HUDEP-2 (cell line): Measurements from ENCODE around the gene OR4P4.

ENCODE experiments used
- DNase-seq, 76 experiments: peaks; one replicate each; lab custom pipeline; 2025; ENCODE audit not compliant: unreplicated experiment in 76 of 76; lab: John Stamatoyannopoulos, UW

Gene OR4P4

DNA sequence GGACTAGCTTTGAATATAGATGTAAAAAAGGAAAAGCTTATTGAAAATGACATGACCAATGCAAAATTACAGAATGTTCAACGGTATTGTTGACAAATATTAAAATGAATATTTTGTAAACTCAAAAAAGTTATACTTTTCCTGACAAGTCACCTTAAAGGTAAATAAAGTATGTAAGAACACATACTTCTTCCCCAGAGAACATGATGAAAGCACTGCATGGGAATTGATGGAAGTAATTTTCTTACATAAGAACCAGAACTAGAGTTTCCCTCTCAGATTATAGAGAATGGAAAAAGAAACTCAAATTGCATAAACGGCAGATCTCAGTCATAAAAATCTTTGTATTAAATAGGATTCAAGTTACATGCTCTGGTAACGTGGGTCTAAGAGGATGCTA is at the start of gene OR4P4:
Gene OR4P4, plus strand, starts transcription at position 301 of the 400 bp plus-strand sequence.
- no peak for DNase-seq

DNA sequence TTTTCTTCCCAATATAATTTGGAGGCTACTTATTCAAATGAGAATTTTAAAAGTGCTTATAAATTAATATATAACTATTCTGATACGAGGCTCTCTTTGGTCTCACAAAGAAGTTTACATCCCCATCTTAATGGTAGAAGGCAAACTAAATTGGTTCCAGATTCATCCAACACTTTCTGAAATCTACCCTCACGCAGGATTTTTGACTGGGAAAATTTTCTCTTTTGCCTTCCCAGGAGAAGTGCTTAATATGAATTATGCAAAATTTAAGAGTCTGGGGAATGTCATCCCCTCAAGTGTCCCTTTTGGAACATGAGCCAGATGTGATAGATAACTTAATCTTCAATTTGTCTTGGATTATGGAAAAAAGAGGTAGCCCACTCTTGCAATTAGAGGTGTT is 27.4 kb upstream of the OR4P4 start, which contains the start of gene OR4C11:
Gene OR4C11, minus strand, starts transcription at position 101 of the 400 bp plus-strand sequence. CDS start 3,272 bp downstream, outside the sequence.
- DNase-seq, result no peak

GRCh38 chr11:55624531-55624930 is 10.4 kb upstream of the OR4P4 start:
- no peak for DNase-seq

DNA sequence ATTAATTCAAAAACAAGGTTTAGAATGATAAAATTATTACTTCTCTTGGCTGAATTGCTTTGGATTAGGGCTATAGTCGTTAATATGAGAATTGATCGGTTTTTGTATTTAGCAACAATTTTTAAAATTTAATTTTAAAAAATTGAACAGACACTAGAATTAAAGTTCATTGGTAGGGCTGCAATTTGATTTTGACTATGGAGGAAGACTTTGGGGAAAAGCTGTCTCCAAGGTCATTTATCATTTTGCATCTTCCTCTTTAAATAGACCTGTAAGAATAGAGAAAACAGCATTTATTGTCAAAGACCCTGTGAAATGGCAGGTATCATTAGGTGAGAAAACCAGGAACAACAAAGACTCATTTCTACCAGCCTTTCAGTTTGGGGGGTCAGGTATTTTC is 13.1 kb downstream of the OR4P4 start, which contains the start of gene OR4S2:
Gene OR4S2, plus strand, starts transcription at position 301 of the 400 bp plus-strand sequence. CDS start 2,577 bp downstream, outside the sequence.
- no peak for DNase-seq

GRCh38 chr11:55652560-55652959 is 17.6 kb downstream of the OR4P4 start:
- DNase-seq, result no peak

- no peak for DNase-seq
Measured at GRCh38 chr11:55655096-55655495, 20.2 kb downstream of the OR4P4 start.

GRCh38 chr11:55658031-55658573 is 23.2 kb downstream of the OR4P4 start:
- DNase-seq, result no peak

DNA sequence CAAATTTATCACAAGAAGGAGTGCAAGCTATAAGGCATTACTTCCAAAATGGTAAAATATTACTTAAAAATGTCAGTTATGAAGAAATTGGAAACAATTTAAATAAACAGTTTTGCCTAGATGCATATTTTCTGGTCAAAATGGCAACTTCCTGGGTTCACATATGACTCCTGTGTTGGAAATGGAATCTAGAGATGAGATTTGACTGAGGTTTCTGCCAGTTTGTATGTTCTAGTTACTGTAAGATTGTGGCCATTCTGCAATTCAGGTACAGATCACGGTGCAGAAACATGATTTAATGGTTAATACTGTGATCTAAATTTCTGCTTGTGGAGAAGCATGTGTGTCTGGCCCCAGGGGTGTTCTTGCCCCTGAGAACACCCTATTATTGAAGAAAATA is 23.7 kb downstream of the OR4P4 start:
- no peak for DNase-seq

DNA sequence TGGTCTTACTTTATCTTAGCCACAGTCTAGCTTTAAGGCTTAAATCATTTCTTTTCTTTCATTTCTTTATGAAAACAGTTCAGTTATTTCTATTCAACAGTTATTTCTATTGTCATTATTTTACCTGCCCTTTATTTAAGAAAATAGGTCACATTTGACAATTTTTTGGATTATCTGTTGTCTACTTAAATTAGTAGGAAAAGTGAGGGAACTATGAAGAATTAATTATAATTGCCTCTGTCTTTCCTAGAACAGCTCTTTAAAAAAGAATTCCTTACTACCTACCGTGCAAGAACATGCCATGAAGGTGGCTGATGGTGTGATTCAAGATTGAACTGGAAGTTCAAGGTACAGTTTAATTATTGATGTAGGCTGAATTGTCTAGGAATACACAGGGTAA is 27.0 kb downstream of the OR4P4 start, which contains the start of gene OR4C6:
Gene OR4C6, plus strand, starts transcription at position 301 of the 400 bp plus-strand sequence. CDS start 2,966 bp downstream, outside the sequence.
- DNase-seq, result no peak

DNA sequence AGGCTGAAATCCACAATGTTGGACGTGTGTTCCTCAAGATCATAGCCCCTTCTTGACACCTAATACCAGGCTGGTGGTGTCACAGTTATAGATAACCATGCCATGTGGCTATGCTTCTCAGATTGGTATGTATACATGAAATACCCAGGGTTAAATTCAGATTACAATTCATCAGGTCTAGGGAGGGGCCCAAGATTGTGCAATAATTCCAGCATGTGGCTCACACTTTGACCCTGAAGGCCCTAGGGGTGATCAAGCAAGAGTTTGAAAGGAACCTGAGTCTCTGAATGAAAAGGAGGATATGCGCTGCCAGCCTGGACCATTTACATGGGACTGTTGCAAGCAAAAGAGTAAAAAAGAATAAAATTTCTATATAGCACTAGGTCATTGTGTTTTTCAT is 34.5 kb downstream of the OR4P4 start:
- no peak for DNase-seq

DNA sequence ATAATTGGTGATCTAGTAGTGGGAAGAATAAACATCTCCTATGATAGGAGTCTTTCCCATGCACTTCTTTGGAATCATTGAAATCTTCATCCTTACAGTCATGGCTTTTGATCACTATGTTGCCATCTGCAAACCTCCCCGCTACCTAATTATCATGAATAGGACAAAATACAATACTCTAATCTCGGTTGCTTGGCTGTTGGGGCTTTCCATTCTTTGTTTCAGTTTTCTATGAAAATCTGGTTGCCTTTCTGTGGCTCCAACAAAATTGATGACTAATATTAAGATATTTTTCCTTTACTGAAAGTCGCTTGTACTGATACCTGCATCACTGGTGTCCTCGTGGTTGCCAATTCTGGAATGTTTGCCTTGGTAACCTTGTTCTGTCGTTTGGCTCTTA is 38.9 kb downstream of the OR4P4 start:
- DNase-seq, result no peak
